Upper lobe of left lung (tissue), 4 donors: ENCODE results near the gene EFHC2.

ENCODE experiments used
- CTCF ChIP-seq, 6 experiments: fragments of 450-650 bp in 4 of 6; fragments of 200-600 bp in 2 of 6; sonication (generic) in 2 of 6; IDR thresholded peaks; one replicate each; pipeline ENCODE4 v1.5.1; 2016 to 2019; ENCODE audit warnings: antibody characterized with exemption in 6 of 6
- POLR2A ChIP-seq, 4 donors: fragments of 450-650 bp; IDR thresholded peaks; one replicate each; pipeline ENCODE4 v1.5.1; 2016 to 2017; ENCODE audit warnings: antibody characterized with exemption in 4 of 4, mild to moderate bottlenecking in 2 of 4

GRCh38 chrX:44260609-44261008 is 82.9 kb downstream of the EFHC2 start:
- TF ChIP-seq CTCF (IDR thresholded peaks at IDR 0.05) (no peak), POLR2A (IDR thresholded peaks at IDR 0.05) (no peak)
